GM23338 (cell line): Measurements from ENCODE around the gene TBC1D16.

Source experiments
- CREB1 ChIP-seq: fragments of 250-450 bp; sonication (Bioruptor Pico); IDR thresholded peaks from 2 replicates; pipeline ENCODE4 v1.5.0; 2020; ENCODE audit warnings: low read depth, mild to moderate bottlenecking, moderate library complexity
- CTCF ChIP-seq, 2 experiments: fragments of 200-600 bp in 1 of 2; sonication (generic) in 1 of 2; conservative IDR thresholded peaks; 2 replicates each; pipeline versions ENCODE4 v1.5.1 to v1.6.1; 2016 to 2017; ENCODE audit warnings: antibody characterized with exemption in 2 of 2, low read depth in 2 of 2, mild to moderate bottlenecking in 2 of 2, moderate library complexity in 1 of 2
- EZH2 ChIP-seq: fragments of 200-600 bp; sonication (generic); IDR thresholded peaks from one replicate; pipeline ENCODE4 v1.8.0; 2017; ENCODE audit warnings: antibody characterized with exemption, mild to moderate bottlenecking, low read depth; ENCODE audit not compliant: unreplicated experiment
- EZH2phosphoT487 ChIP-seq: fragments of 200-600 bp; sonication (generic); IDR thresholded peaks from one replicate; pipeline ENCODE4 v1.8.1; 2018; ENCODE audit warnings: antibody characterized with exemption; ENCODE audit not compliant: unreplicated experiment
- JUNB ChIP-seq: IDR thresholded peaks from one replicate; pipeline ENCODE4 v1.6.1; 2016; ENCODE audit warnings: antibody characterized with exemption; ENCODE audit not compliant: unreplicated experiment
- NANOG ChIP-seq: IDR thresholded peaks from 2 replicates; pipeline ENCODE4 v1.6.1; 2016; ENCODE audit warnings: antibody characterized with exemption, borderline replicate concordance
- POLR2AphosphoS5 ChIP-seq: IDR thresholded peaks from 2 replicates; pipeline ENCODE4 v1.6.1; 2016; ENCODE audit warnings: antibody characterized with exemption, low read depth
- REST ChIP-seq: IDR thresholded peaks from one replicate; pipeline ENCODE4 v1.6.1; 2018; ENCODE audit warnings: antibody characterized with exemption; ENCODE audit not compliant: unreplicated experiment
- STAT1 ChIP-seq: IDR thresholded peaks from one replicate; pipeline ENCODE4 v1.6.1; 2016; ENCODE audit warnings: antibody characterized with exemption; ENCODE audit not compliant: unreplicated experiment
- ZNF114 ChIP-seq: fragments of 250-450 bp; sonication (Bioruptor Pico); IDR thresholded peaks from 2 replicates; pipeline ENCODE4 v1.5.0; 2020; ENCODE audit warnings: mild to moderate bottlenecking, moderate library complexity
- ZNF331 ChIP-seq: fragments of 250-450 bp; sonication (Bioruptor Pico); IDR thresholded peaks from 2 replicates; pipeline ENCODE4 v1.5.0; 2020; ENCODE audit warnings: low read depth, mild to moderate bottlenecking, moderate library complexity
- TF ChIP-seq, protein P1 (sequence below): fragments of 250-450 bp; sonication (Bioruptor Pico); IDR thresholded peaks from 2 replicates; pipeline ENCODE4 v1.5.0; 2020; ENCODE audit warnings: mild to moderate bottlenecking, moderate library complexity

GRCh38 chr17:79971651-79972050, 64.0 kb downstream of the TBC1D16 start:
- TF ChIP-seq CTCF (conservative IDR thresholded peaks at IDR 0.05; ENCODE audit: low read depth in 2 of 2) (no peak), EZH2 (no peak), REST (no peak), EZH2phosphoT487 (no peak), POLR2AphosphoS5 (no peak), ZNF331 (CRISPR knock-in tag) (no peak), NANOG (no peak), CREB1 (CRISPR knock-in tag) (no peak), JUNB (no peak), STAT1 (no peak), ZNF114 (CRISPR knock-in tag) (no peak)
- TF ChIP-seq, protein P1, sequence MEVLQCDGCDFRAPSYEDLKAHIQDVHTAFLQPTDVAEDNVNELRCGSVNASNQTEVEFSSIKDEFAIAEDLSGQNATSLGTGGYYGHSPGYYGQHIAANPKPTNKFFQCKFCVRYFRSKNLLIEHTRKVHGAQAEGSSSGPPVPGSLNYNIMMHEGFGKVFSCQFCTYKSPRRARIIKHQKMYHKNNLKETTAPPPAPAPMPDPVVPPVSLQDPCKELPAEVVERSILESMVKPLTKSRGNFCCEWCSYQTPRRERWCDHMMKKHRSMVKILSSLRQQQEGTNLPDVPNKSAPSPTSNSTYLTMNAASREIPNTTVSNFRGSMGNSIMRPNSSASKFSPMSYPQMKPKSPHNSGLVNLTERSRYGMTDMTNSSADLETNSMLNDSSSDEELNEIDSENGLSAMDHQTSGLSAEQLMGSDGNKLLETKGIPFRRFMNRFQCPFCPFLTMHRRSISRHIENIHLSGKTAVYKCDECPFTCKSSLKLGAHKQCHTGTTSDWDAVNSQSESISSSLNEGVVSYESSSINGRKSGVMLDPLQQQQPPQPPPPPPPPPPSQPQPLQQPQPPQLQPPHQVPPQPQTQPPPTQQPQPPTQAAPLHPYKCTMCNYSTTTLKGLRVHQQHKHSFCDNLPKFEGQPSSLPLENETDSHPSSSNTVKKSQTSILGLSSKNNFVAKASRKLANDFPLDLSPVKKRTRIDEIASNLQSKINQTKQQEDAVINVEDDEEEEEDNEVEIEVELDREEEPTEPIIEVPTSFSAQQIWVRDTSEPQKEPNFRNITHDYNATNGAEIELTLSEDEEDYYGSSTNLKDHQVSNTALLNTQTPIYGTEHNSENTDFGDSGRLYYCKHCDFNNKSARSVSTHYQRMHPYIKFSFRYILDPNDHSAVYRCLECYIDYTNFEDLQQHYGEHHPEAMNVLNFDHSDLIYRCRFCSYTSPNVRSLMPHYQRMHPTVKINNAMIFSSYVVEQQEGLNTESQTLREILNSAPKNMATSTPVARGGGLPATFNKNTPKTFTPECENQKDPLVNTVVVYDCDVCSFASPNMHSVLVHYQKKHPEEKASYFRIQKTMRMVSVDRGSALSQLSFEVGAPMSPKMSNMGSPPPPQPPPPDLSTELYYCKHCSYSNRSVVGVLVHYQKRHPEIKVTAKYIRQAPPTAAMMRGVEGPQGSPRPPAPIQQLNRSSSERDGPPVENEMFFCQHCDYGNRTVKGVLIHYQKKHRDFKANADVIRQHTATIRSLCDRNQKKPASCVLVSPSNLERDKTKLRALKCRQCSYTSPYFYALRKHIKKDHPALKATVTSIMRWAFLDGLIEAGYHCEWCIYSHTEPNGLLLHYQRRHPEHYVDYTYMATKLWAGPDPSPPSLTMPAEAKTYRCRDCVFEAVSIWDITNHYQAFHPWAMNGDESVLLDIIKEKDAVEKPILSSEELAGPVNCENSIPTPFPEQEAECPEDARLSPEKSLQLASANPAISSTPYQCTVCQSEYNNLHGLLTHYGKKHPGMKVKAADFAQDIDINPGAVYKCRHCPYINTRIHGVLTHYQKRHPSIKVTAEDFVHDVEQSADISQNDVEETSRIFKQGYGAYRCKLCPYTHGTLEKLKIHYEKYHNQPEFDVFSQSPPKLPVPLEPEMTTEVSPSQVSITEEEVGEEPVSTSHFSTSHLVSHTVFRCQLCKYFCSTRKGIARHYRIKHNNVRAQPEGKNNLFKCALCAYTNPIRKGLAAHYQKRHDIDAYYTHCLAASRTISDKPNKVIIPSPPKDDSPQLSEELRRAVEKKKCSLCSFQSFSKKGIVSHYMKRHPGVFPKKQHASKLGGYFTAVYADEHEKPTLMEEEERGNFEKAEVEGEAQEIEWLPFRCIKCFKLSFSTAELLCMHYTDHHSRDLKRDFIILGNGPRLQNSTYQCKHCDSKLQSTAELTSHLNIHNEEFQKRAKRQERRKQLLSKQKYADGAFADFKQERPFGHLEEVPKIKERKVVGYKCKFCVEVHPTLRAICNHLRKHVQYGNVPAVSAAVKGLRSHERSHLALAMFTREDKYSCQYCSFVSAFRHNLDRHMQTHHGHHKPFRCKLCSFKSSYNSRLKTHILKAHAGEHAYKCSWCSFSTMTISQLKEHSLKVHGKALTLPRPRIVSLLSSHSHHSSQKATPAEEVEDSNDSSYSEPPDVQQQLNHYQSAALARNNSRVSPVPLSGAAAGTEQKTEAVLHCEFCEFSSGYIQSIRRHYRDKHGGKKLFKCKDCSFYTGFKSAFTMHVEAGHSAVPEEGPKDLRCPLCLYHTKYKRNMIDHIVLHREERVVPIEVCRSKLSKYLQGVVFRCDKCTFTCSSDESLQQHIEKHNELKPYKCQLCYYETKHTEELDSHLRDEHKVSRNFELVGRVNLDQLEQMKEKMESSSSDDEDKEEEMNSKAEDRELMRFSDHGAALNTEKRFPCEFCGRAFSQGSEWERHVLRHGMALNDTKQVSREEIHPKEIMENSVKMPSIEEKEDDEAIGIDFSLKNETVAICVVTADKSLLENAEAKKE (CRISPR knock-in tag): no peak
